HEK293 (cell line): Measurements from ENCODE around the gene WDR35.

Experiments
- CTCF ChIA-PET: fragments of 350-600 bp; formaldehyde crosslinking; extraction: SDS; loops from one replicate; lab custom pipeline; 2021; ENCODE audit warnings: antibody characterized with exemption; lab: Yijun Ruan, JAX
- POLR2A ChIA-PET: fragments of 300-600 bp; formaldehyde crosslinking; extraction: SDS; loops from one replicate; lab custom pipeline; 2020; ENCODE audit warnings: antibody characterized with exemption, inconsistent platforms; lab: Yijun Ruan, JAX
- H3K27ac ChIP-seq: fragments of 200-500 bp; sonication (Bioruptor generic); 2 replicates; pipeline ENCODE4 v1.5.1; 2014; ENCODE audit warnings: low read depth, low read length, control low read depth, inconsistent platforms; ENCODE audit errors: extremely low read depth
- H3K36me3 ChIP-seq, 2 experiments: fragments of 200-500 bp in 1 of 2; sonication (Bioruptor generic) in 1 of 2; 1 replicate in 1 of 2; 2 replicates in 1 of 2; pipeline ENCODE4 v1.5.1; 2014 to 2017; ENCODE audit warnings: inconsistent platforms in 2 of 2, low read length in 2 of 2; ENCODE audit not compliant: control insufficient read depth in 2 of 2, insufficient read depth in 1 of 2
- H3K4me1 ChIP-seq: fragments of 200-500 bp; sonication (Bioruptor generic); 2 replicates; pipeline ENCODE4 v1.5.1; 2014; ENCODE audit warnings: mild to moderate bottlenecking, low read length, inconsistent platforms; ENCODE audit not compliant: control insufficient read depth, insufficient read depth
- H3K4me3 ChIP-seq: 2 replicates; pipeline ENCODE4 v1.5.1; 2011; ENCODE audit warnings: low read depth, mild to moderate bottlenecking, control low read depth, low read length, moderate library complexity
- H3K9me3 ChIP-seq: fragments of 200-500 bp; sonication (Bioruptor generic); 2 replicates; pipeline ENCODE4 v1.5.1; 2014; ENCODE audit warnings: low read depth, low read length, inconsistent platforms; ENCODE audit not compliant: control insufficient read depth, insufficient read depth
- ATF2 ChIP-seq: fragments of 450-650 bp; formaldehyde crosslinking; IDR thresholded peaks from 2 replicates; pipeline ENCODE4 v1.5.1; 2016; ENCODE audit warnings: missing biosample characterization, missing genetic modification characterization, low read depth
- BCL11B ChIP-seq: fragments of 450-650 bp; formaldehyde crosslinking; IDR thresholded peaks from 2 replicates; pipeline ENCODE4 v1.5.1; 2016; ENCODE audit warnings: low read depth, missing biosample characterization, missing genetic modification characterization
- GFI1B ChIP-seq: fragments of 450-650 bp; formaldehyde crosslinking; IDR thresholded peaks from 2 replicates; pipeline ENCODE4 v1.5.1; 2016; ENCODE audit warnings: missing biosample characterization, missing genetic modification characterization
- IKZF3 ChIP-seq: fragments of 450-650 bp; IDR thresholded peaks from 2 replicates; pipeline ENCODE4 v1.5.0; 2018; ENCODE audit warnings: missing biosample characterization, mild to moderate bottlenecking, missing genetic modification characterization, moderate library complexity
- MYNN ChIP-seq: fragments of 450-650 bp; formaldehyde crosslinking; IDR thresholded peaks from 2 replicates; pipeline ENCODE4 v1.5.1; 2016; ENCODE audit warnings: missing biosample characterization, missing genetic modification characterization, borderline replicate concordance
- OSR2 ChIP-seq: fragments of 450-650 bp; formaldehyde crosslinking; IDR thresholded peaks from 2 replicates; pipeline ENCODE4 v1.5.1; 2016; ENCODE audit warnings: missing biosample characterization, missing genetic modification characterization
- YY2 ChIP-seq: fragments of 450-650 bp; formaldehyde crosslinking; IDR thresholded peaks from 2 replicates; pipeline ENCODE4 v1.5.1; 2016; ENCODE audit warnings: missing biosample characterization, missing genetic modification characterization
- ZBTB10 ChIP-seq: fragments of 450-650 bp; formaldehyde crosslinking; IDR thresholded peaks from 2 replicates; pipeline ENCODE4 v1.5.1; 2016; ENCODE audit warnings: missing biosample characterization, missing genetic modification characterization
- ZFHX2 ChIP-seq: fragments of 450-650 bp; formaldehyde crosslinking; conservative IDR thresholded peaks from 2 replicates; pipeline ENCODE4 v1.5.1; 2016; ENCODE audit warnings: missing biosample characterization, missing genetic modification characterization
- ZNF214 ChIP-seq: fragments of 450-650 bp; formaldehyde crosslinking; IDR thresholded peaks from 2 replicates; pipeline ENCODE4 v1.5.1; 2017; ENCODE audit warnings: missing biosample characterization, mild to moderate bottlenecking, missing genetic modification characterization, borderline replicate concordance
- ZNF248 ChIP-seq: fragments of 450-650 bp; formaldehyde crosslinking; IDR thresholded peaks from 2 replicates; pipeline ENCODE4 v1.5.1; 2017; ENCODE audit warnings: missing biosample characterization, missing genetic modification characterization
- ZNF324 ChIP-seq: fragments of 450-650 bp; formaldehyde crosslinking; IDR thresholded peaks from 2 replicates; pipeline ENCODE4 v1.5.1; 2016; ENCODE audit warnings: missing biosample characterization, missing genetic modification characterization
- ZNF416 ChIP-seq: fragments of 450-650 bp; formaldehyde crosslinking; IDR thresholded peaks from 2 replicates; pipeline ENCODE4 v1.5.1; 2016; ENCODE audit warnings: missing biosample characterization, missing genetic modification characterization
- ZNF473 ChIP-seq: fragments of 450-650 bp; formaldehyde crosslinking; IDR thresholded peaks from 2 replicates; pipeline ENCODE4 v1.5.1; 2017; ENCODE audit warnings: missing biosample characterization, missing genetic modification characterization
- ZNF501 ChIP-seq: fragments of 450-650 bp; formaldehyde crosslinking; IDR thresholded peaks from 2 replicates; pipeline ENCODE4 v1.5.1; 2016; ENCODE audit warnings: missing biosample characterization, missing genetic modification characterization
- ZNF610 ChIP-seq: fragments of 450-650 bp; formaldehyde crosslinking; IDR thresholded peaks from 2 replicates; pipeline ENCODE4 v1.5.1; 2016; ENCODE audit warnings: missing biosample characterization, missing genetic modification characterization, borderline replicate concordance
- ZNF664 ChIP-seq: fragments of 450-650 bp; formaldehyde crosslinking; IDR thresholded peaks from 2 replicates; pipeline ENCODE4 v1.5.1; 2016; ENCODE audit warnings: missing biosample characterization, missing genetic modification characterization
- ZNF701 ChIP-seq: fragments of 450-650 bp; formaldehyde crosslinking; IDR thresholded peaks from 2 replicates; pipeline ENCODE4 v1.5.1; 2016; ENCODE audit warnings: missing biosample characterization, missing genetic modification characterization
- ZNF707 ChIP-seq: fragments of 450-650 bp; formaldehyde crosslinking; IDR thresholded peaks from 2 replicates; pipeline ENCODE4 v1.5.1; 2016; ENCODE audit warnings: missing biosample characterization, missing genetic modification characterization
- ZNF792 ChIP-seq: fragments of 450-650 bp; formaldehyde crosslinking; IDR thresholded peaks from 2 replicates; pipeline ENCODE4 v1.5.1; 2016; ENCODE audit warnings: missing biosample characterization, missing genetic modification characterization
- ZSCAN16 ChIP-seq: fragments of 450-650 bp; formaldehyde crosslinking; IDR thresholded peaks from 2 replicates; pipeline ENCODE4 v1.5.1; 2016; ENCODE audit warnings: missing biosample characterization, missing genetic modification characterization
- TF ChIP-seq, protein P1 (sequence below): fragments of 450-650 bp; formaldehyde crosslinking; IDR thresholded peaks from 2 replicates; pipeline ENCODE4 v1.5.1; 2016; ENCODE audit warnings: missing biosample characterization, missing genetic modification characterization

Gene WDR35

DNA sequence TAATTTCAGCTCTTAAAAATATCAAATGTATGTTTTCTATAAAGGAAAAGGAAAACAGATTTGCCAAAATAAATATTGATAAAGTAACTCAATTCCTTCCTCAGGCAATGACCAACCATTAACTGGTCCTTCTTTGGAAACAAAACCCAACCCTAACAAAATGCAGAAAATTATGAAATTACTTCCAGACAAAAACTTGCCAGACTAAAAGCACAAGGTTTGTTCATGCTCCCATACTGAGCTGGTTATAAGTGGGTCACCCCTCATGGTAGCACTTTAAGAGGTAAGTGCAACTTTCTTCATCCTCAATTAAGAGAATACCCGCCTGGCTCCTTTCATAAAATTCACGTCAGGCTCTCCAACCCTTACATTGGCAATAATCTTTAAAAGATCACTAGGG is 57.0 kb downstream of the WDR35 start:
- Histone ChIP-seq H3K4me3 (no peak overlapping the region), H3K27ac (no peak overlapping the region), H3K4me1 (peaks cover 3% of the 10 kb centered on the region; the same call in 1 of the 2 replicates), H3K9me3 (no peaks in the 10 kb centered on the region), H3K36me3 (peaks cover 35 to 43% of the 10 kb centered on the region in 2 experiments)
- POLR2A ChIA-PET, result no interaction called here
- TF ChIP-seq BCL11B (no peak), ZNF610 (tag by site-specific recombination) (no peak), ZNF707 (tag by site-specific recombination) (no peak), ZNF701 (tag by site-specific recombination) (no peak), ZSCAN16 (tag by site-specific recombination) (no peak), YY2 (no peak), ZBTB10 (tag by site-specific recombination) (no peak), ZNF416 (tag by site-specific recombination) (no peak), ZNF792 (tag by site-specific recombination) (no peak), ZNF473 (tag by site-specific recombination) (no peak), OSR2 (tag by site-specific recombination) (no peak), ZNF501 (tag by site-specific recombination) (no peak), ZFHX2 (tag by site-specific recombination) (no peak), ZNF248 (tag by site-specific recombination) (no peak), ZNF214 (tag by site-specific recombination) (no peak), ZNF324 (tag by site-specific recombination) (no peak)
- CTCF ChIA-PET, result no interaction called here

GRCh38 chr2:19929226-19929625 is 60.7 kb downstream of the WDR35 start:
- H3K9me3 ChIP-seq, result no peaks in the 10 kb centered on the region
- no peak overlapping the region for H3K4me3 ChIP-seq
- TF ChIP-seq MYNN (no peak), GFI1B (no peak), IKZF3 (tag by site-specific recombination) (no peak), ZNF664 (tag by site-specific recombination) (no peak), ATF2 (tag by site-specific recombination) (peak; percentile 47; the same call in 1 of the 2 replicates), OSR2 (tag by site-specific recombination) (no peak)
- TF ChIP-seq, protein P1, sequence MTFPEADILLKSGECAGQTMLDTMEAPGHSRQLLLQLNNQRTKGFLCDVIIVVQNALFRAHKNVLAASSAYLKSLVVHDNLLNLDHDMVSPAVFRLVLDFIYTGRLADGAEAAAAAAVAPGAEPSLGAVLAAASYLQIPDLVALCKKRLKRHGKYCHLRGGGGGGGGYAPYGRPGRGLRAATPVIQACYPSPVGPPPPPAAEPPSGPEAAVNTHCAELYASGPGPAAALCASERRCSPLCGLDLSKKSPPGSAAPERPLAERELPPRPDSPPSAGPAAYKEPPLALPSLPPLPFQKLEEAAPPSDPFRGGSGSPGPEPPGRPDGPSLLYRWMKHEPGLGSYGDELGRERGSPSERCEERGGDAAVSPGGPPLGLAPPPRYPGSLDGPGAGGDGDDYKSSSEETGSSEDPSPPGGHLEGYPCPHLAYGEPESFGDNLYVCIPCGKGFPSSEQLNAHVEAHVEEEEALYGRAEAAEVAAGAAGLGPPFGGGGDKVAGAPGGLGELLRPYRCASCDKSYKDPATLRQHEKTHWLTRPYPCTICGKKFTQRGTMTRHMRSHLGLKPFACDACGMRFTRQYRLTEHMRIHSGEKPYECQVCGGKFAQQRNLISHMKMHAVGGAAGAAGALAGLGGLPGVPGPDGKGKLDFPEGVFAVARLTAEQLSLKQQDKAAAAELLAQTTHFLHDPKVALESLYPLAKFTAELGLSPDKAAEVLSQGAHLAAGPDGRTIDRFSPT (tag by site-specific recombination), result no peak
- TF ChIP-seq, all 188 proteins: peak for 1
- H3K4me1 ChIP-seq, result peaks cover 3% of the 10 kb centered on the region; the same call in 1 of the 2 replicates
- ChIA-PET CTCF (no interaction called here), POLR2A (no interaction called here)
- no peak overlapping the region for H3K27ac ChIP-seq
- peaks cover 20 to 33% of the 10 kb centered on the region in 2 experiments for H3K36me3 ChIP-seq
